G401 (cell line): Measurements from ENCODE around the gene RGP1. TPM values are rescaled to one million over a fixed set of nuclear protein-coding genes. Genes with fewer than 3 reads are reported as not detected.
A peak's percentile ranks its signal among the peaks of the same experiment; 100 is the strongest.

Experiments
- DNase-seq: peaks from one replicate; pipeline ENCODE4 v3.0.0-alpha.2; 2015; ENCODE audit warnings: low spot score
- in situ Hi-C: cut with HindIII; loops from 2 replicates; pipeline ENCODE4 v1.10.0; 2016; ENCODE audit warnings: low sequenced_read_pairs, mixed read lengths
- total RNA-seq: library from RNA; depleted of rRNA; stranded (reverse); fragments of >200 nt; shearing (Covaris generic); gene quantifications from 2 replicates; pipeline ENCODE4 v1.2.3, GENCODE V29; 2014

The RGP1 gene
- total RNA-seq, 1 experiment from 2014 or later, result 15.0 TPM

DNA sequence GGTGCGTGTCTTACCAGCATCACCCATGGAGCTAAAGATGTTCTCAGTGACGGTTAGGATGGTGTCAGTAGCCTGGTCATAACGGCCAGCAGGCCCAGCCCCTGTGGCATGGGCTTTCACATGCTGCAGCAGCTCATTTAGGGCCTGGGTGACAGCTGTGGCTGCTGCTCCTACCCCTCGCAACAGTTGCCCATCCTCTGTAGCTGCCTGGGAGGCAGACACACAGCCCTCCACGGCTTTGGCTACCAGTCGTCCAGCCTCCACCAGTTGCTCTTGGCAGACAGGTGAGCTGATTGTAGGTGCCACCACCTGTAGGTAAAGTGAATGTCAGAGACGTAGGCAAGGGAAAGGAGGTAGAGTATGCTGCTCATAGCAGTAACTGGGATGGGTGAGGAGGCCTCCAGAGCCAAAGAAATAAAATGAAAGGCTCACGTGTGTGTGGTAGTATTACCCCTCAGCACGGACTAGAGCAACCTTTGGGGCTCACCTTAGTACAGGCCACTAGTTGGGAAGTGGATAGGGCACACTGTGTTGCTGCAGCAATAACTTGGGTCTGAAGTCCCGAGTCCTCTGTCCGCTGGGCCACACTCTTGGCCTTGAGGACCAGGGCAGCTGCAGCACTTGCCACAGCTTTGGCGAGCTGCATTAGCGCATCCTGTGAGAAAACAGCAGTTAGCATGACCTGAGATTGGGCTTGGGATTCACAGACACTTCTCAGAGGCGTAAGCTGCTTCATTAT lies 31.8 kb upstream of the RGP1 start:
- no peak for DNase-seq
- in situ Hi-C loops, result no loop called here

DNA sequence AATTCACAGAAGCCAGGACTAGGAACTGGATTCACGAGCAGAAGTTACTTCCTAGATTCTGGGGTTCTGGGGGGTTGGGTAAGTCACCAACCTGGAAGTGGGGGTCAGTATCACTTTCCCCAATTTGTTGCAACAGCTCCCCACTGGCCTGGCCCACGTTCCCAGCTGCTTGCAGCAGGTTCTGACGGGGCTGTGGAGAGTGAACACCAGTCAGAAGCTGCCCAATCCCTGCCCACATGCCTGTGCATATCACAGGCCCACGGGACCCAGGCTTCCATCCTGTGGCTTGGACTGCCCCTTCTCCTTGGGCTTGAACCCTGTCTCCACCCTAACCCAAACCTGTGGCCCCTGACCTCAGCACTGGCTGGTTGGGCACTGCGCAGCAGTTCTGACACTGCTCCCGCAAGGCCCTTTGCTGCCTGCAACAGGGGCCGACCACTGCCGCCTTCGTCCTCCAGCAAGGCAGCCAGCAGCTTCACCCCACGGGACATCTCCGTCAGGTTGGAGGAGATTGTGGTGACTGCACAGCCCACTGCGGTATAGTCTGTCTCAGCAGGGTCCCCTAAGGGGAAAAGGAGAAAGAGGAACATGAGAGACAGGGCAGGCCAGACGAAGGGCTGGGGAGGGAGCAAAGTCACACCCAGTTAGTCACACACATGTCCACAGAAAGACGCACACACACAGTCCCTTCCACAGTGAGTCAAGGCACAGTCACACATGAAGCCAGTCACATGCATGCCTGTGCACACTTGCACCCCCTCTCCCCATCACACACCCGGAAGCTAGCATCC lies 30.2 kb upstream of the RGP1 start:
- DNase-seq, result no peak
- in situ Hi-C loops, result no loop called here

DNA sequence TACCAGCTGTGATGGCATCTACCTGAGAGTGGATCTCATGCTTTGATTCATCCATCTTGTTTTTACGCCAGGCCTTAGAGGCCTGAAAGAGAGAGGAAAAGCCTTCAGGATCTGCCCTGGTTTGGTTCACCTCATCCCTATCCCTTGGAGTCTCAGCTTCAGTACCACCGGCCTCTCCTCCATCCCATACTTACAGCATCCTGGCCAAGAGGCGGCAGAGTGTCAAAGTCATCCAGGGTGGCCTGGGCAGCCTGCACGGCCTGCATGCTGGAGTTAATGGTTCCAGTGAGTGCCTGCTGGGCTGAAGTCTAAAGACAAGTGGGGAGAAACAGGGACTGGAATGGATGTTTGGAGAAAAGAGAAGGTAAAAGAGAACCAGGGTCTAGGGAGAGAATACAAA lies 29.5 kb upstream of the RGP1 start:
- no peak for DNase-seq
- in situ Hi-C loops, result no loop called here

DNA sequence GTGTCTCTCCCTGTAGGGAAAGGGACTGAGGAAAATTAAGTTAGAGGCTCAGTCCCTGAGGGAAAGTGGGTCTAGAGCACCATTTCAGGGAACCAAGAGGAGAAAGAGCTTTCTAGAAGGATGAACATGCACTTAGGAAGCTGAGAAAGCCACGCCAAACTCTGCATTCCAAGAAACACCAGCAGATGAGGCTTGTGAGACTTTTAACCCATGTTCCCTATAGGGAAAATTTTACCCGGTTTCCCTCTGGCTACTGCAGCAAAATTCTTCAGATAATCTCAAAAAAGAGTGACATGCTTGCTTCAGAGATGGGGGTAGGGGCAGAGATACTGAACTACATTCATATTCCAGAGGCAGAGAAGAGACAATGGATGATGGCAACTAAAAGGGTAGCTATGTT lies 25.7 kb upstream of the RGP1 start:
- no peak for DNase-seq
- in situ Hi-C loops, result no loop called here

DNA sequence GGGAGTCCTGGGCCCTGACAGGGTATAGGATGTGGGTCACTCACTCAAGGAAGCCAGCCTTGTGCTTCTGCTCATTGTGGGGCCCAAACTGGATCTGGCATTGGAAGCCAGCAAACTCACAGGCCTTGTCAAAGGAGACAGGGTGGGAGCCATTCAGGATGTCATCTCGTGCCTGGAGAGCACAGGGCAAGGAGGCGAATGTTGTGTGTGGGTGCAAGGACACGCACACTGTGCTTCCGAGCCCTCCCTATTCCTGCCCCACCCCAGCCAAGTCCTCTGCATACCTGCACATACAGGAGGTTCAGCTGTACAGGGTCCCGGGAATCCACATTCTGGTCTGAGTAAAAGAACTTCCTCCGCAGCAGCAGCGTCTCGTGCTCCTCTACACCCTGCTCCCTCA lies 25.2 kb upstream of the RGP1 start:
- in situ Hi-C loops, result no loop called here
- no peak for DNase-seq

DNA sequence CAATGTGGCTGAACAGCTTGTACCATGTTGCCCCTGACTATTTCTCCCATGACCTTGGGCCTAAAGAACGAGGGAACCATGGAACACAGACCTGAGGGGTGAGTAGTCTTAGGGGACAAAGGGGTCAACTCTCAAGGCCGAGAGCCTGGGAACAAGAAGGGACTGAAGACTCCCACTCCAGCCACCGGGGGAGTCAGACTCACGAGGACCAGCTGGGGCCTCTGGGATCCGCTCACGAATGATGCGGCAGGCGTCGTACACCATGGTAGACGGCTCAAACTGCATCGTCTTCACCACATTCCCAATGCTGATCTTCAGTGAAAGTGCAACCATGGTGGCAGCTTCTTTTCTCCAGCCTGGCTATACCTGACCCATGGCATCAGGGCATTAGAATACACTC lies 23.7 kb upstream of the RGP1 start:
- in situ Hi-C loops, result no loop called here
- DNase-seq, result no peak

DNA sequence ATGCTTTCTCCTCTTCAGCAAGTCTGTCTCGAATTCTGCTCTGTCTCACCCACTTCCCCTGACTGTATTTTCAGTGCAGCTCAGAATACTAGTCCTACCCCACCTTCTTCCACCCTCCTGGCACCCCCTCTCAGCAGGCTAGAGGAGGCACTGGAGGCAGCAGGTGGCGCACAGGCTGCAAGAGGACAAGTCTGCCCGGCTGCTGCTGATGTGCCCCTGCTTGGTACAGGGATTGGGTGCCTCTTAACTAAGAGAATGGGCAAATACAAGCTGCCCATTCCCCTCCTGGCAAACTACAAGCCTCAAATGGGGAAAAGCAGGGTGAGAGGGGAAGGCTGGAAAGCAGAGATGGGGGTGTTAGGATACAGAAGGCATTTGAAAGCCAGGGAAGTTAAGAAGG lies 22.2 kb upstream of the RGP1 start:
- in situ Hi-C loops, result no loop called here
- DNase-seq, result peak; percentile 64

DNA sequence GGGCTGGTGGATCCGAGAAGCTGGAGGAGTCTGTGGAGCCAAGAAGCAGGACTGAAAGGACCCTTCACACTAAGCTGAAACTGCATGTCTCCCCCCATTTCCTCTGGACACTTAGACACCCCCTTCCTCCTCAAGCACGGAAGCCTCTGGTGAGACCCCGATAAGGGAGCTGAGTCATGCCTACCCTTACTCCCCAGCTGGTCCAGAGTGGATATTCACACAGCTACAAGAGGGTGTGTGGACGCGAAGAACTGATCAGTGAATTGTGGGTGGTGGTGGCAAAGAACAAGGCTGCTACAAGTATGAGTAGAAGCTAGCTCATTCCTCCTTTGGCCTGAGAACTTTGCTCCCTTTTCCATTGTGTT lies 21.4 kb upstream of the RGP1 start:
- in situ Hi-C loops, result no loop called here
- DNase-seq, result no peak

DNA sequence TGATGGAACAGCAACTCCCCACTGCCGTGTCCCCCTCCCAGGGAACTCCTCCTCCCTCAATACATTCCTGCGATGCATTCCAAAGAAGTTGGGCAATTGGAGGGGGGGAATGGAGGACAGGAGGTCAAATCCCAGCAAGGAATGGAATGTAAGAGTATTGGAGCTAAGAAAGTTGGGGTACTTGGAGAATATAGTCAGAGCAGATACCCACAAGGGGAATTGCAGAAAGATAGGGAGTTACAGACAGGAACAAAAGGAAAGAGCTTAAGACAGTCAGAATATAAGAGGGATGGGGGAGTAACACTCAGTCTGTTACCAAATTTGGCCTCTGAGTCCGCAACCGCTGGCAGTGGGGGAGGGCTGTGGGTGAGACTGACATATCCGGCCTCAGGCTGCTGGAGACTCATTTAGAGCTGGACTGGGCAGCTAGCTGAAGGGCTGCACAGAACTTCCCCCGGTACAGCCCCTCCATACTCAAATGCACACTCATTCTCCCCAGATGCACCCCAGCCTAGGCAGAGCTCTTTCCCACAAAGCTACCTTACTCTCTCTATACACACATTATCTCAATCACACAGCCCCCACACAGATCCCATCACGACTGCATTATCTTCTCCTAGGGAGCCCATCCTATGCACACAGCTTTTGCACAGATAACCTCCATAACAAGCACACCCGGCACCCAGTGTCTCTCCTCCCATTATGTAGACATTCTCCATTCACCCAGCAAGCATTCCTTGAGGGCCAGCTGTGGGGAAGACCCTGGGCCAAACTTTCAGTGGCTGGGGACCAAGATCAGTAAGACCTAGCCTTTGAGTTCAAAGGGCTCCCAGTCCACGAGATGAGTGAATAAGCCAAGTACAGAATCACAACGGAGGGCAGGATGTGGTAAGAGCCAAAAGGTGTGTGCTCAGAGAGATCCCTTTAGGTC lies 20.8 kb upstream of the RGP1 start:
- in situ Hi-C loops, result no loop called here
- DNase-seq, result no peak

DNA sequence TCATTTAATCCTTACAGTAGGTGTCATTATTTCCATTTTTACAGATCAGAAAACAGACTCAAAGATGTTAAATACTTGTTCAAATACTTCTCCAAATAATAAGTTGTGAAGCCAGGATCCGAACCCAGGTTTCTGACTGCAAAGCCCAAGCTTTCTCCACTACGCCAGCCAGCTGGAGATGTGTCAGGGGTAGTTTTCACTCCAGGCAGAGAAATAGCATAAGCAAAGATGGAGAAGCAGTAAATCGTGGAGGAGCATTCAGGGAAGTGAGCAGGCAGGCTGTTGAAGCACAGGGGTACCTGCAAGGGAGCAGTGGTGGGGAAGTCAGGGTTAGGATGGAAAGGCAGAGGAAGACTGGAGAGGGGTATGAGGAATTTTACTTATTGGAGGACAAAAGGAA lies 20.0 kb upstream of the RGP1 start:
- in situ Hi-C loops, result no loop called here
- no peak for DNase-seq

DNA sequence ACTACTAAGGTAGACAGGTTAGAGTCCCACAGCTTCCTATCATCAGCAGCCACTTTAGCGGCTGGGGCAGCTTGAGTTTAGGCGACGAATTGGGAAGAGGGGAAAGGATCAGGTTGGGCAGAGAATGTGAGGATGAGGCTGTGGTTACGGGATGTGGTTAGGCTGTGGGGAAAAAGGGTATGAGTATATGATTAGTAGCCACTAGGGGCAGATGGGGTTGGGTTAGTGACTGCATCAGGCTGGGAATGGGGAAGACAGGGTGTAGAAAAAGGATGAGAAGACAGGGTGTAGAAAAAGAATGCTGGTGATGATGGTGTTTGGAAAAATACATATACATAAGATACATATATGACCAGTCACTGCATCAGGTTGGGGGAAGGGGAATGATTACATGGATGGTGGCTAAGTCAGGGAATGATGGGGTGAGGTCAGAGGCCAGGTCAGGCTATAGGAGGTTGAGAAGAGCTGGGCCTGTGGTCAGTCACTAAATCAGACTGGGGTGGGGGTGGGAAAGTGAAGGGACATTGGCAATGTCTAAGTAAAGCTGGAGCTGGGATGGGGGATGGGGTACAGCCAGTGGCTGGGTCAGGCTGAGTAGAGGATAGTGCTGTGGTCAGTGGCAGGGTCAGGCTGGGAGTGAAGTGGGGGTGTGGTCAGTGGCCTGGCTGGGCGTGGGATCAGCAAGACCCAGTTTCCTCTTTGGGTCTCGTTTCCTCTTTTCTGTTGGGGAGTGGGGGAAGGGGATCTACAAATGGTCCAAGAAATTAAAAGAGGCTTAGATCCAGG lies 19.2 kb upstream of the RGP1 start:
- in situ Hi-C loops, result no loop called here
- peak; percentile 68 for DNase-seq

DNA sequence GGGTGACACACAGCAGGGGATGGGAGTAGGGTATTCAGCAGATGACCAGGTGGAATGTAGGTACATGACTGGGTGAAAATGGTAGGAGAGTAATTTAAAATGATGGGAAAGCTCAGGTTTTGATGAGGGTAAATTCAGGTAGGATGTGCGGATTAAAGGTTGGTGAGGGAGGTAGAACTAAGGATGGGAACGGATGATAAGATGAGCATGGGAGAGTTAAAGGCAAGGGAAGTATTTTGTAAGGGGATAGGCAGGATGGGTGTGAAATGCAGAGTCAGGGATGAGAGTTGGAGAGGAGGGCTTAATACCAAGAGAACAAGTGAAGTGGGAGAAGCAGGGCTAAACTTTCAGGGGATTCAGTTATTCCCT lies 18.6 kb upstream of the RGP1 start:
- no peak for DNase-seq
- in situ Hi-C loops, result no loop called here

DNA sequence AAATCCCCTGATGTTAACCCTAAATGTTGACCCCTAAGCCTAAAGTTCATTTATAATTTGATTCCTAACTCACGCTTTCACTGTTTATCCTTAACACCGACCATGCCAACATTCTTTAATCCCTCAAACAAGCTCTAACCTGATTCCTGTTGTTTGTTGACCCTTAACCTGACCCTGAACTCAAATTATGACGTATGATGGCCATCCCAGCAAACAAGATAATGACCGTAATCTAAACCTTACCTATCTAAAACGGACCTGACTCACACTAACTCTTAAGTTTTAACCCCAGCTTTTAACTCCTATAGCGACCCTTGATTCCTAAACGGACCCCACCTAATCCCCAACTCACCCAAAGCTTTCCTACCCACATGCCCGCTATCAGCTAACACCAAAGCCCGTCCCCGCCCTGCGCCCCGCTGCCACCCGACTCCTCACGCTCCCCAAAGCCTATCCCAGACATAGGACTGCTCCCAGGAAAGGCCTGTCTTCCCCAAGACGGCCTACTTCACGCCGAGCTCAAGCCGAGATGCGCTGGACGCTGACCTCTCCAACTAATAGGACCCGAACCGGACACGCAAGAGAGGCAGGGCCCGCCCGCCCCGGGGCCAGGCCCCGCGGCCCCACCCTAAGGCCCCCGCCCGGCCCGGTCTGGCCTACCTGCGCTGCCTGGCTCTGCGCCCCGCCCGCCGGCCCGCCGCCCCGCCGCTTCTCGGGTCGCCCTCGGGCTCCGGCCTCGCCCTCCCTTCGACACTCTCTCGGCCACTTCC lies 17.5 kb upstream of the RGP1 start:
- DNase-seq, result no peak
- in situ Hi-C loops, result no loop called here

DNA sequence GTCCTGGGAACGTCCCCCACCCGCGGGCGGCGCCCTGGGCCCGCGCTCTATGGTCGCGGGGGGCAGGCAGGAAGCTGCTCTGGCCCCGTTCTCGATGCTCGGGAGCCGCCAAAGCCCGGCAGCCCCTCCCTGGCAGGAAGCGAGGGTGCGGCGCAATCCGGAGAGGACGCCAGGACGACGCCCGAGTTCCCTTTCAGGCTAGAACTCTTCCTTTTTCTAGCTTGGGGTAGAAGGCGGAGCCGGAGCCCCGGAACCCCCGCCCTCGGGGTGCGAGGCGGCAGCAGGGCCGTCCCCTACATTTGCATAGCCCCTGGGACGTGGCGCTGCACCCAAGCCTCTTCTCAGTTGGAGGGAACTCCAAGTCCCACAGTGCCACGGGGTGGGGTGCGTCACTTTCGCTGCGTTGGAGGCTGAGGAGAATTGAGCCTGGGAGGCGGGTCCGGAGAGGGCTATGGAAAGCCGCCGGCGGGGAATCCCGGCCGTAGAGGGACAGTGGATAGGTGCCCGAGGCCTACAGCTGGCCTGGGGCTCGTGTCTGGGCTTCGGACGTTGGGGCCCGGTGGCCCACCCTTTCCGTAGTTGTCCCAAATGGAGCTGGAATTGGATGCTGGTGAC lies 16.8 kb upstream of the RGP1 start, which contains the start of the genes CREB3 and TLN1:
TSS of gene CREB3 (plus strand) at position 482 of the 615 bp plus-strand sequence. CDS start at position 589, 107 bp downstream.
TSS of gene TLN1 (minus strand) at position 11 of the 615 bp plus-strand sequence. CDS start 6,501 bp downstream, outside the sequence.
- in situ Hi-C loops, result no loop called here

DNA sequence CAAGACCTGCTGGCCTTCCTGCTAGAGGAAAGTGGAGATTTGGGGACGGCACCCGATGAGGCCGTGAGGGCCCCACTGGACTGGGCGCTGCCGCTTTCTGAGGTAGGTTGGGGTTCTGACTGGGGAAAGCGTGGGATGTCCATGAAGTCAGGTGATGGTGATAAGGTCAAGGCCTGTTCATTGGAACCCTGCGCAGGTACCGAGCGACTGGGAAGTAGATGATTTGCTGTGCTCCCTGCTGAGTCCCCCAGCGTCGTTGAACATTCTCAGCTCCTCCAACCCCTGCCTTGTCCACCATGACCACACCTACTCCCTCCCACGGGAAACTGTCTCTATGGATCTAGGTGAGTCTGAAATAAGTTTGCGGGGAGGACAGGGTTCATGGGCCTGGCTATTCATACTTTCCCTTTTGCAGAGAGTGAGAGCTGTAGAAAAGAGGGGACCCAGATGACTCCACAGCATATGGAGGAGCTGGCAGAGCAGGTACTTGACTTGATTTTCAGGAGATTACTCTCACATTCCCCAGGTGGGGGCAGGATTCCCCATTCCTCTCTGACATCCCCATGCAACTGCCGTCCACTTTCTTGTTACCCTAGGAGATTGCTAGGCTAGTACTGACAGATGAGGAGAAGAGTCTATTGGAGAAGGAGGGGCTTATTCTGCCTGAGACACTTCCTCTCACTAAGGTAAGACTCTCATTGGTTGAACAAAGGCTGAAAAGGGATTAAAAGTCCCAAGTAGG lies 16.1 kb upstream of the RGP1 start:
- in situ Hi-C loops, result no loop called here
- DNase-seq, result peak; percentile 52

More for the DNA sequence above, 16.8 kb upstream of the RGP1 start, which contains the start of the genes CREB3 and TLN1:
- DNase-seq, result peak; percentile 96

DNA sequence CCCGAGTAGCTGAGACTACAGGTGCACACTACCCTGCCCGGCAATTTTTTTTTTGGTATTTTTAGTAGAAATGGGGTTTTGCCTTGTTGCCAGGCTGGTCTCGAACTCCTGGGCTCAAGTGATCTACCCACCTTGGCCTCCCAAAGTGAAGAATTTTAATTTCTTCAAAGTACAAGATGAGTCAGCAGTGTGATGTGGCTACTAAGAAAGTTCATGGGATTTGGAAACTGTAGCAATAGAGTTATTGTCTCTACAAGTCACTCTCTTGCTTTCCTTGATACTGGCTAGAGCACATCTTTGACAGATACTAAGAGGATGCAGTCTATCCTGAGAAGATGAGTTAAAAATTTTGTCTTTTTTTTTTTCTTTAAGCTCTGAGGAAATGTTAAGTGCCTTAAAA lies 15.0 kb upstream of the RGP1 start:
- DNase-seq, result no peak
- in situ Hi-C loops, result no loop called here

DNA sequence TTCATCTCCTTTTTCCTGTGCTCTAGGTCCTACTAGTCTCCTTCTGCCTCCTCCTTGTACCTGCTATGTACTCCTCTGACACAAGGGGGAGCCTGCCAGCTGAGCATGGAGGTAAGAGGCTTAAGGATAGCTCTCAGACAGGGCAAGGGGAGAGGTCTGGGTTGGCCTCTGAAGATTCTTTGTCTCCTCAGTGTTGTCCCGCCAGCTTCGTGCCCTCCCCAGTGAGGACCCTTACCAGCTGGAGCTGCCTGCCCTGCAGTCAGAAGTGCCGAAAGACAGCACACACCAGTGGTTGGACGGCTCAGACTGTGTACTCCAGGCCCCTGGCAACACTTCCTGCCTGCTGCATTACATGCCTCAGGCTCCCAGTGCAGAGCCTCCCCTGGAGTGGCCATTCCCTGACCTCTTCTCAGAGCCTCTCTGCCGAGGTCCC lies 12.9 kb upstream of the RGP1 start:
- DNase-seq, result peak; percentile 83
- in situ Hi-C loops, result no loop called here
